ENCODE data around the gene CD2AP. TPM values are rescaled to one million over a fixed set of nuclear protein-coding genes. Genes with fewer than 3 reads are reported as not detected.
A peak's percentile ranks its signal among the peaks of the same experiment; 100 is the strongest.

The CD2AP gene
- total and polyA plus RNA-seq, 2 of the 8 experiments (the other 6 are each of a cell fraction or from before 2014, with no cell fraction given): 8.6 to 75.6 TPM

DNA sequence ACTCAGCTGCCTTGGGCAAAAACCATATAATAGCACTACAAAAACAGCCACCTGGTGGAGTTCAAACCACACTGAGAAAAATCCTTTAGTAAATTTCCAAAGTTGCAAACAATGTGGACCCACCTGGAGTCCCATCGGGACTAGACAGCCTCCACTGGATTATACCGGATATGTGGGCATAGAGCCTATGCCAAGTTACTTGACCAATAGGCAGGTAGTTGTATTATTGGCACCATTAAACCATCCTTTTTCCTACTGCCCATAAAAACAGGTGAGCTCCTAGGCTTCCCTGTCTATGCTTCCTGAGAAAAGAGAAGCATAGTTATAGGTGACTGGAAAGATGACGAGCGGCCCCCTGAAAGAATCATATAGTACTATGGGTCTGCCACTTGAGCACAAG is 169.1 kb downstream of the CD2AP start:
- H2BK5ac ChIP-seq (ENCODE audit: low read depth, low read length): no peak overlapping the region
- no peak overlapping the region for H3K4me3 ChIP-seq (ENCODE audit: extremely low read depth in 1 of 4, insufficient read depth in 2 of 4, low read depth in 3 of 4, low read length in 4 of 4)
- no peak overlapping the region for H3K9ac ChIP-seq (replicated peaks in 1 of 4; ENCODE audit: extremely low read depth in 1 of 4, low read depth in 3 of 4, low read length in 3 of 4)
- H3K36me3 ChIP-seq (ENCODE audit: control insufficient read depth in 2 of 4, insufficient read depth in 4 of 4, low read length in 3 of 4): no peaks in the 10 kb centered on the region
- no peaks in the 10 kb centered on the region for H3K23me2 ChIP-seq (ENCODE audit: low read depth, low read length)
- H3K56ac ChIP-seq (replicated peaks; ENCODE audit: insufficient read length, low read depth, low read length): no peak overlapping the region
- H3K23ac ChIP-seq (ENCODE audit: insufficient read length): no peak overlapping the region
- WGBS, 2 experiments (ENCODE audit: extremely low coverage in 1 of 2, insufficient coverage in 1 of 2, insufficient read length in 1 of 2, insufficient replicate concordance in 2 of 2, low coverage in 1 of 2, low lambda C conversion rate in 2 of 2, missing lambda C conversion rate in 1 of 2): 70% methylated on average over 4 of the region's 4 CpGs; no CpG with 5 or more reads in 1 of the 2 experiments
- H4K20me1 ChIP-seq (replicated peaks in 1 of 2; ENCODE audit: control insufficient read depth in 1 of 2, insufficient read depth in 2 of 2, low read length in 2 of 2): no peaks in the 10 kb centered on the region
- H2AK5ac ChIP-seq (ENCODE audit: low read depth, low read length): no peak overlapping the region
- H2BK15ac ChIP-seq (ENCODE audit: low read length): no peak overlapping the region
- H3K79me1 ChIP-seq (ENCODE audit: low read depth, low read length): no peaks in the 10 kb centered on the region
- no peaks in the 10 kb centered on the region for H3K4me1 ChIP-seq (replicated peaks in 1 of 4; ENCODE audit: control insufficient read depth in 3 of 4, insufficient read depth in 4 of 4, low read length in 3 of 4)
- no peak overlapping the region for H3K27ac ChIP-seq (ENCODE audit: low read depth, low read length)
- no peak overlapping the region for H2BK12ac ChIP-seq (ENCODE audit: low read depth, low read length)
- no peak overlapping the region for H3K4ac ChIP-seq (replicated peaks; ENCODE audit: insufficient read length, low read depth, low read length)
- DNase-seq (ENCODE audit: low read depth in 1 of 2, low spot score in 2 of 2) (no peak), FAIRE-seq (no peak)
- no peak overlapping the region for H2AFZ ChIP-seq (ENCODE audit: low read length)
- no peak overlapping the region for H4K8ac ChIP-seq (ENCODE audit: extremely low read depth, insufficient read depth, low read length)
- no peak overlapping the region for H4K5ac ChIP-seq (ENCODE audit: insufficient read length, low read depth, low read length)
- POLR2A ChIA-PET (ENCODE audit: partially characterized antibody): no interaction called here
- H4K91ac ChIP-seq (replicated peaks; ENCODE audit: insufficient read length, low read length): no peak overlapping the region
- CTCF ChIA-PET (ENCODE audit: partially characterized antibody): interaction anchor here (0.7 to 1.5 kb wide), 2 partner anchors 14 to 134 kb away, joined by 3 to 5 read pairs; no protein-coding TSS in a partner anchor
- no peaks in the 10 kb centered on the region for H3K9me3 ChIP-seq (ENCODE audit: insufficient read depth in 2 of 2, low read depth in 1 of 2, low read length in 1 of 2)
- no peak overlapping the region for H2BK20ac ChIP-seq (ENCODE audit: low read length)
- no peak overlapping the region for H3K18ac ChIP-seq (ENCODE audit: extremely low read depth, low read length)
- H3K27me3 ChIP-seq (replicated peaks in 1 of 4; ENCODE audit: control insufficient read depth in 3 of 4, extremely low read depth in 1 of 4, insufficient read depth in 3 of 4, low read length in 3 of 4): no peaks in the 10 kb centered on the region
- H3K4me2 ChIP-seq (ENCODE audit: insufficient read depth in 1 of 2, low read depth in 2 of 2, low read length in 2 of 2): no peak overlapping the region
- no peaks in the 10 kb centered on the region for H3K79me2 ChIP-seq (ENCODE audit: control insufficient read depth in 1 of 2, insufficient read depth in 2 of 2, low read length in 2 of 2)
- TF ChIP-seq NANOG (IDR thresholded peaks at IDR 0.05; ENCODE audit: insufficient read depth, low read depth, low read length, poor library complexity, severe bottlenecking): no peak
- peak; percentile 3 to 18; a peak in 1 of 4 replicates for TF ChIP-seq RAD21 (IDR thresholded peaks at IDR 0.05 in 1 of 2, conservative IDR thresholded peaks at IDR 0.05 in 1 of 2; ENCODE audit: low read depth in 2 of 2, low read length in 2 of 2)
- no peak overlapping the region for H2BK120ac ChIP-seq (replicated peaks; ENCODE audit: low read depth, low read length)
- no peak overlapping the region for H3K14ac ChIP-seq (ENCODE audit: insufficient read length)
